Cardiac fibroblast (primary cell): ENCODE measurements around the gene BTBD9.
"Not testable (repeated sequence)": the region's sequence is repeated elsewhere in the genome, so short reads cannot be mapped to it uniquely, and the experiment has no call there.

Experiments used
- DNase-seq, 2 donors: peaks; one replicate each; pipeline versions ENCODE4 v3.0.0 to v3.0.0-alpha.2; 2010; ENCODE audit warnings: low read depth in 2 of 2
- H3K4me3 ChIP-seq, 2 donors: replicated peaks in 1 of 2; 1 replicate in 1 of 2; 2 replicates in 1 of 2; pipeline ENCODE4 v1.5.1; 2011; ENCODE audit warnings: low read depth in 2 of 2, low read length in 2 of 2, mild to moderate bottlenecking in 2 of 2, moderate library complexity in 1 of 2
- TF ChIP-seq, protein P1 (sequence below): IDR thresholded peaks from one replicate; pipeline ENCODE4 v1.5.1; 2011; ENCODE audit warnings: low read depth, mild to moderate bottlenecking, low read length, inconsistent platforms

BTBD9 gene

DNA sequence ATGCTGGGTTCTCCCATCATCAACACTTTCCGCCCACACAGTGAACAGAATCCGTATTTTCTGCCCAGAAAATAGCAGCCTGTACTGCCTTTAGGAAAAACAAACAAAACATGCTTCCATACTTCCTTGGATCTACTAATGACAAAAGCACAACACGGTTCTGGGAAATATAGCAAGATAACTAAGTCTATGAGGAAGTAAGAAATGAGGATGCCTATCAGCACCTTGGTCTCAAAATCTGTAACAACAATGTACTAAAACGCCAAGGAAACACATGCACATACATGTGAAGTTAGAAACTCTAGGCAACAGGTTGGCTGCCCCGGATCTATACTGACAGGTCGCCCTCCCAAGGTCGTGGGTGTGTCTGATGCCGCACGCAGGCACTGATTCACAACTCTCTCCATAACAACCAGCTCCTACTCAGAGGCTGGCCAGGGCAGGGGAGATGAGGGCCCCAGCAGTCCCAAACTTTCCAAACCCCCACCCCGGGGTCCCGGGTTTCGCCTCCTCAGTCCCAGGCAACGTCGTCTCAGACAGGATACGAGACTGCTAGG, 710 bp downstream of the BTBD9 start:
- TF ChIP-seq, protein P1, sequence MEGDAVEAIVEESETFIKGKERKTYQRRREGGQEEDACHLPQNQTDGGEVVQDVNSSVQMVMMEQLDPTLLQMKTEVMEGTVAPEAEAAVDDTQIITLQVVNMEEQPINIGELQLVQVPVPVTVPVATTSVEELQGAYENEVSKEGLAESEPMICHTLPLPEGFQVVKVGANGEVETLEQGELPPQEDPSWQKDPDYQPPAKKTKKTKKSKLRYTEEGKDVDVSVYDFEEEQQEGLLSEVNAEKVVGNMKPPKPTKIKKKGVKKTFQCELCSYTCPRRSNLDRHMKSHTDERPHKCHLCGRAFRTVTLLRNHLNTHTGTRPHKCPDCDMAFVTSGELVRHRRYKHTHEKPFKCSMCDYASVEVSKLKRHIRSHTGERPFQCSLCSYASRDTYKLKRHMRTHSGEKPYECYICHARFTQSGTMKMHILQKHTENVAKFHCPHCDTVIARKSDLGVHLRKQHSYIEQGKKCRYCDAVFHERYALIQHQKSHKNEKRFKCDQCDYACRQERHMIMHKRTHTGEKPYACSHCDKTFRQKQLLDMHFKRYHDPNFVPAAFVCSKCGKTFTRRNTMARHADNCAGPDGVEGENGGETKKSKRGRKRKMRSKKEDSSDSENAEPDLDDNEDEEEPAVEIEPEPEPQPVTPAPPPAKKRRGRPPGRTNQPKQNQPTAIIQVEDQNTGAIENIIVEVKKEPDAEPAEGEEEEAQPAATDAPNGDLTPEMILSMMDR: no peak
- peak overlapping the region; percentile 85 to 86 for H3K4me3 ChIP-seq
- peak; percentile 42 to 57 for DNase-seq

- TF ChIP-seq, protein P1: no peak
- DNase-seq: no peak
- H3K4me3 ChIP-seq: no peak overlapping the region
These were observed 2.0 kb downstream of the BTBD9 start for GRCh38 chr6:38637756-38638155.

GRCh38 chr6:38636027-38636426, 3.7 kb downstream of the BTBD9 start:
- no peak for DNase-seq
- TF ChIP-seq, protein P1: no peak
- H3K4me3 ChIP-seq: no peak overlapping the region

DNA sequence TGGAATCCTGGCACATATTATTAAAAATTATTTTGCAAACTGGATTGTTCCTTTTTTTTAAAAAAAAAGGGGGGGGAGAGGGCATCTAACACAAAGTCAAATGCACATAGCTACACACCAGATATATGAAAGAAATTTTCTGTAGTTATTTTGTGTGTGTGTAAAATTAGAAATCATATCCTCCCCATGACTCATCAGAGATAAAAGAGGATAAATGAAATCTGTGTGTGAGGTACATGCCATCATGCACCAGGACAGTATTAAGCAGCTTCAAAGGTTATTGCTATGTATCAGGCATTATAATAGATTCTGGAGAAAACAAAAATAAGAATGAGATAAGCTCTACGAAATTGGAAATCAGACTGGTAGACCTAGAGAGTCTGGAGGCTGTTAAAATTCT, 5.2 kb downstream of the BTBD9 start:
- no peak for DNase-seq
- no peak overlapping the region for H3K4me3 ChIP-seq
- TF ChIP-seq, protein P1: no peak

DNA sequence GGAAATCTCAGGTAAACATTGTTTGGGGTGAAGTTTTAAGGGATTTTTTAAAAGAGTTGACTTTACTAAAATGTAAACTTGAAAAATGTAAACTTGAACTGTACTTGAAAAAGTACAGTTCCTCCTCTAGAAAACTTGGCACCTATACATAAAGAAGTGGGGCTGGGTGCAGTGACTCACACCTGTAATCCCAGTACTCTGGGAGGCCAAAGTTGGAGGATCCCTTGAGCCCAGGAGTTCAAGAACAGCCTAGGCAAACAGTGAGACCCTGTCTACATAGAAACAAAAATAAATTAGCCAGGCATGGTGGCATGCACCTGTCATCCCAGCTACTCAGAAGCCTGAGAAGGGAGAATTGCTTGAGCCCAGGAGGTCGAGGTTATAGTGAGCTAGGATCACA, 7.2 kb downstream of the BTBD9 start:
- TF ChIP-seq, protein P1: no peak
- no peak overlapping the region for H3K4me3 ChIP-seq
- no peak for DNase-seq

GRCh38 chr6:38631186-38631783, 8.4 kb downstream of the BTBD9 start:
- no peak for DNase-seq
- TF ChIP-seq, protein P1: no peak
- H3K4me3 ChIP-seq: no peak overlapping the region

GRCh38 chr6:38625217-38625616, 14.5 kb downstream of the BTBD9 start:
- TF ChIP-seq, protein P1: no peak
- DNase-seq: no peak
- no peak overlapping the region for H3K4me3 ChIP-seq

GRCh38 chr6:38619342-38619741, 20.4 kb downstream of the BTBD9 start:
- DNase-seq, H3K4me3 ChIP-seq: not testable (repeated sequence)

DNA sequence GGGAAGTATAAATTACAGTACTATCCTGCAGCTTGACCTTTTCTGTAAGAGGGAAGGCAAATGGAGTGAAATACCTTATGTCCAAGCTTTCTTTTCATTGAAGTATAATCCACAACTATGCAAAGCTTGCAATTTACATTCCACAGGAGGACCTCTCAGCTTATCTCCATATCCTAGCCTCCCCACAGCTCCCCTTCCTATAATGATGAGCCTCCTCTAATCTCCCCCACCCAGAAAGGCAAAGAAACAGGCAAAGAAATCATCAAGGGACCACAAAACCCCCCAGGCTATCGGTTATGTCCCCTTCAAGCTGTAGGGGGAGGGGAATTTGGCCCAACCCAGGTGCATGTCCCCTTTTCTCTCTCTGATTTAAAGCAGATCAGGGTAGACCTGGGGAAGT, 21.4 kb downstream of the BTBD9 start:
- H3K4me3 ChIP-seq, DNase-seq: not testable (repeated sequence)
